HEK293 (cell line): ENCODE data around the gene OMA1.

Source experiments
- KLF1 ChIP-seq: fragments of 450-650 bp; formaldehyde crosslinking; IDR thresholded peaks from 2 replicates; pipeline ENCODE4 v1.5.1; 2016; ENCODE audit warnings: missing biosample characterization, missing genetic modification characterization
- MEIS1 ChIP-seq: sonication (generic); formaldehyde crosslinking; IDR thresholded peaks from 2 replicates; pipeline ENCODE4 v1.8.1; 2022; ENCODE audit warnings: missing genetic modification reagents, mild to moderate bottlenecking, borderline replicate concordance
- REST ChIP-seq: fragments of 450-650 bp; formaldehyde crosslinking; IDR thresholded peaks from 2 replicates; pipeline ENCODE4 v1.5.1; 2016; ENCODE audit warnings: missing biosample characterization, missing genetic modification characterization
- SALL2 ChIP-seq: fragments of 450-650 bp; formaldehyde crosslinking; IDR thresholded peaks from 2 replicates; pipeline ENCODE4 v1.5.0; 2017; ENCODE audit warnings: missing biosample characterization, mild to moderate bottlenecking, missing genetic modification characterization, borderline replicate concordance
- SCRT1 ChIP-seq: fragments of 450-650 bp; formaldehyde crosslinking; IDR thresholded peaks from 2 replicates; pipeline ENCODE4 v1.5.1; 2016; ENCODE audit warnings: missing biosample characterization, missing genetic modification characterization, borderline replicate concordance
- YY1 ChIP-seq: fragments of 450-650 bp; formaldehyde crosslinking; IDR thresholded peaks from 2 replicates; pipeline ENCODE4 v1.5.1; 2018; ENCODE audit warnings: missing biosample characterization, missing genetic modification characterization
- ZBTB1 ChIP-seq: fragments of 450-650 bp; formaldehyde crosslinking; IDR thresholded peaks from 2 replicates; pipeline ENCODE4 v1.5.1; 2016; ENCODE audit warnings: missing biosample characterization, missing genetic modification characterization
- ZNF501 ChIP-seq: fragments of 450-650 bp; formaldehyde crosslinking; IDR thresholded peaks from 2 replicates; pipeline ENCODE4 v1.5.1; 2016; ENCODE audit warnings: missing biosample characterization, missing genetic modification characterization
- ZNF548 ChIP-seq: fragments of 450-650 bp; formaldehyde crosslinking; IDR thresholded peaks from 2 replicates; pipeline ENCODE4 v1.5.1; 2016; ENCODE audit warnings: missing biosample characterization, missing genetic modification characterization
- ZNF707 ChIP-seq: fragments of 450-650 bp; formaldehyde crosslinking; IDR thresholded peaks from 2 replicates; pipeline ENCODE4 v1.5.1; 2016; ENCODE audit warnings: missing biosample characterization, missing genetic modification characterization
- TF ChIP-seq, protein P1 (sequence below): fragments of 450-650 bp; formaldehyde crosslinking; IDR thresholded peaks from 2 replicates; pipeline ENCODE4 v1.5.1; 2016; ENCODE audit warnings: missing biosample characterization, missing genetic modification characterization
- TF ChIP-seq, protein P2 (sequence below): fragments of 450-650 bp; formaldehyde crosslinking; IDR thresholded peaks from 2 replicates; pipeline ENCODE4 v1.5.1; 2016; ENCODE audit warnings: missing biosample characterization, missing genetic modification characterization

GRCh38 chr1:58502519-58502918, 44.0 kb downstream of the OMA1 start:
- TF ChIP-seq, protein P1, sequence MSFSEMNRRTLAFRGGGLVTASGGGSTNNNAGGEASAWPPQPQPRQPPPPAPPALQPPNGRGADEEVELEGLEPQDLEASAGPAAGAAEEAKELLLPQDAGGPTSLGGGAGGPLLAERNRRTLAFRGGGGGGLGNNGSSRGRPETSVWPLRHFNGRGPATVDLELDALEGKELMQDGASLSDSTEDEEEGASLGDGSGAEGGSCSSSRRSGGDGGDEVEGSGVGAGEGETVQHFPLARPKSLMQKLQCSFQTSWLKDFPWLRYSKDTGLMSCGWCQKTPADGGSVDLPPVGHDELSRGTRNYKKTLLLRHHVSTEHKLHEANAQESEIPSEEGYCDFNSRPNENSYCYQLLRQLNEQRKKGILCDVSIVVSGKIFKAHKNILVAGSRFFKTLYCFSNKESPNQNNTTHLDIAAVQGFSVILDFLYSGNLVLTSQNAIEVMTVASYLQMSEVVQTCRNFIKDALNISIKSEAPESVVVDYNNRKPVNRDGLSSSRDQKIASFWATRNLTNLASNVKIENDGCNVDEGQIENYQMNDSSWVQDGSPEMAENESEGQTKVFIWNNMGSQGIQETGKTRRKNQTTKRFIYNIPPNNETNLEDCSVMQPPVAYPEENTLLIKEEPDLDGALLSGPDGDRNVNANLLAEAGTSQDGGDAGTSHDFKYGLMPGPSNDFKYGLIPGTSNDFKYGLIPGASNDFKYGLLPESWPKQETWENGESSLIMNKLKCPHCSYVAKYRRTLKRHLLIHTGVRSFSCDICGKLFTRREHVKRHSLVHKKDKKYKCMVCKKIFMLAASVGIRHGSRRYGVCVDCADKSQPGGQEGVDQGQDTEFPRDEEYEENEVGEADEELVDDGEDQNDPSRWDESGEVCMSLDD (tag by site-specific recombination): no peak
- TF ChIP-seq, protein P2, sequence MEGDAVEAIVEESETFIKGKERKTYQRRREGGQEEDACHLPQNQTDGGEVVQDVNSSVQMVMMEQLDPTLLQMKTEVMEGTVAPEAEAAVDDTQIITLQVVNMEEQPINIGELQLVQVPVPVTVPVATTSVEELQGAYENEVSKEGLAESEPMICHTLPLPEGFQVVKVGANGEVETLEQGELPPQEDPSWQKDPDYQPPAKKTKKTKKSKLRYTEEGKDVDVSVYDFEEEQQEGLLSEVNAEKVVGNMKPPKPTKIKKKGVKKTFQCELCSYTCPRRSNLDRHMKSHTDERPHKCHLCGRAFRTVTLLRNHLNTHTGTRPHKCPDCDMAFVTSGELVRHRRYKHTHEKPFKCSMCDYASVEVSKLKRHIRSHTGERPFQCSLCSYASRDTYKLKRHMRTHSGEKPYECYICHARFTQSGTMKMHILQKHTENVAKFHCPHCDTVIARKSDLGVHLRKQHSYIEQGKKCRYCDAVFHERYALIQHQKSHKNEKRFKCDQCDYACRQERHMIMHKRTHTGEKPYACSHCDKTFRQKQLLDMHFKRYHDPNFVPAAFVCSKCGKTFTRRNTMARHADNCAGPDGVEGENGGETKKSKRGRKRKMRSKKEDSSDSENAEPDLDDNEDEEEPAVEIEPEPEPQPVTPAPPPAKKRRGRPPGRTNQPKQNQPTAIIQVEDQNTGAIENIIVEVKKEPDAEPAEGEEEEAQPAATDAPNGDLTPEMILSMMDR (tag by site-specific recombination): no peak
- TF ChIP-seq ZNF707 (tag by site-specific recombination) (no peak), SALL2 (tag by site-specific recombination) (no peak), SCRT1 (tag by site-specific recombination) (no peak), MEIS1 (CRISPR knock-in tag) (no peak), ZBTB1 (tag by site-specific recombination) (no peak), YY1 (tag by site-specific recombination) (no peak), ZNF501 (tag by site-specific recombination) (no peak), ZNF548 (no peak), REST (tag by site-specific recombination) (no peak), KLF1 (tag by site-specific recombination) (no peak)
